Astrocyte (in vitro differentiated cells and primary cell): ENCODE measurements around the gene POLDIP3. TPM values are rescaled to one million over a fixed set of nuclear protein-coding genes. Genes with fewer than 3 reads are reported as not detected.

ENCODE experiments used
- DNase-seq: peaks from one replicate; pipeline ENCODE4 v3.0.0-alpha.2; 2010; ENCODE audit warnings: low read depth
- FAIRE-seq: peaks from 2 replicates; lab custom pipeline; 2011; peaks lifted over from hg19 to GRCh38; lab: Jason Lieb, UNC
- H2AFZ ChIP-seq: 2 replicates; pipeline ENCODE4 v1.6.0; 2012; ENCODE audit warnings: low read depth, low read length, inconsistent platforms
- H3K27ac ChIP-seq: 2 replicates; pipeline ENCODE4 v1.5.1; 2011; ENCODE audit warnings: low read depth, low read length, inconsistent platforms
- H3K27me3 ChIP-seq: 2 replicates; pipeline ENCODE4 v1.6.0; 2011; ENCODE audit warnings: low read length, inconsistent platforms; ENCODE audit not compliant: insufficient read depth
- H3K36me3 ChIP-seq: 2 replicates; pipeline ENCODE4 v1.5.1; 2011; ENCODE audit warnings: low read length, inconsistent platforms; ENCODE audit not compliant: insufficient read depth
- H3K4me1 ChIP-seq: 2 replicates; pipeline ENCODE4 v1.5.1; 2011; ENCODE audit warnings: low read length, inconsistent platforms; ENCODE audit not compliant: insufficient read depth
- H3K4me2 ChIP-seq: 2 replicates; pipeline ENCODE4 v1.6.0; 2012; ENCODE audit warnings: low read length, inconsistent platforms
- H3K4me3 ChIP-seq: 2 replicates; pipeline ENCODE4 v1.5.1; 2011; ENCODE audit warnings: low read depth, mild to moderate bottlenecking, low read length, inconsistent platforms; ENCODE audit not compliant: insufficient read depth
- H3K79me2 ChIP-seq: 2 replicates; pipeline ENCODE4 v1.6.0; 2012; ENCODE audit warnings: mild to moderate bottlenecking, low read length, inconsistent platforms; ENCODE audit not compliant: insufficient read depth
- H3K9ac ChIP-seq: 2 replicates; pipeline ENCODE4 v1.6.0; 2012; ENCODE audit warnings: mild to moderate bottlenecking, low read length, inconsistent platforms
- H3K9me3 ChIP-seq: 2 replicates; pipeline ENCODE4 v1.5.1; 2012; ENCODE audit warnings: low read depth, mild to moderate bottlenecking, low read length, inconsistent platforms; ENCODE audit not compliant: insufficient read depth
- H4K20me1 ChIP-seq: 2 replicates; pipeline ENCODE4 v1.6.0; 2012; ENCODE audit warnings: low read length, inconsistent platforms; ENCODE audit not compliant: insufficient read depth
- H3K27ac Mint-ChIP-seq: one replicate; pipeline ENCODE4 v1.8.0; 2021; ENCODE audit warnings: mild to moderate bottlenecking, mixed read lengths; ENCODE audit not compliant: unreplicated experiment
- H3K27me3 Mint-ChIP-seq: one replicate; pipeline ENCODE4 v1.8.0; 2021; ENCODE audit warnings: low read depth, mixed read lengths; ENCODE audit not compliant: unreplicated experiment
- H3K36me3 Mint-ChIP-seq: one replicate; pipeline ENCODE4 v1.8.0; 2021; ENCODE audit warnings: low read depth, mixed read lengths; ENCODE audit not compliant: unreplicated experiment
- H3K4me1 Mint-ChIP-seq: one replicate; pipeline ENCODE4 v1.8.0; 2021; ENCODE audit warnings: low read depth, mixed read lengths; ENCODE audit not compliant: unreplicated experiment
- H3K4me3 Mint-ChIP-seq: one replicate; pipeline ENCODE4 v1.8.0; 2021; ENCODE audit warnings: mild to moderate bottlenecking, moderate library complexity, mixed read lengths; ENCODE audit not compliant: unreplicated experiment
- H3K9me3 Mint-ChIP-seq: one replicate; pipeline ENCODE4 v1.8.0; 2021; ENCODE audit warnings: mild to moderate bottlenecking, mixed read lengths; ENCODE audit not compliant: unreplicated experiment
- CTCF ChIP-seq: IDR thresholded peaks from 2 replicates; pipeline ENCODE4 v1.5.1; 2011; ENCODE audit warnings: low read depth, mild to moderate bottlenecking, inconsistent platforms, low read length, moderate library complexity; ENCODE audit not compliant: insufficient read depth
- EZH2 ChIP-seq: IDR thresholded peaks from 2 replicates; pipeline ENCODE4 v1.6.1; 2012; ENCODE audit warnings: mild to moderate bottlenecking, low read length, inconsistent platforms; ENCODE audit not compliant: insufficient read depth
- total RNA-seq: library from RNA; stranded (reverse); gene quantifications from 2 replicates; pipeline ENCODE4 v1.2.1, GENCODE V29; 2021

POLDIP3 gene
- total RNA-seq, 1 donor from 2014 or later, result 57.1 TPM

- H4K20me1 ChIP-seq, result peaks cover 75% of the 10 kb centered on the region
- FAIRE-seq, result no peak
- H3K27ac Mint-ChIP-seq, result no peak overlapping the region
Observed at GRCh38 chr22:42601879-42602465, 12.7 kb downstream of the POLDIP3 start.

GRCh38 chr22:42596863-42597530 is 17.7 kb downstream of the POLDIP3 start:
- peaks cover 60% of the 10 kb centered on the region for H4K20me1 ChIP-seq
- DNase-seq (no peak), FAIRE-seq (no peak)
- H3K4me1 ChIP-seq, result no peaks in the 10 kb centered on the region
- peaks cover 52% of the 10 kb centered on the region for H3K36me3 ChIP-seq
- no peaks in the 10 kb centered on the region for H3K9me3 Mint-ChIP-seq
- no peak overlapping the region for H3K4me2 ChIP-seq
- no peak overlapping the region for H3K9ac ChIP-seq
- H3K27ac Mint-ChIP-seq, result no peak overlapping the region
- no peak overlapping the region for H3K4me3 Mint-ChIP-seq
- H3K27me3 ChIP-seq, result no peaks in the 10 kb centered on the region
- no peak overlapping the region for H3K27ac ChIP-seq
- H2AFZ ChIP-seq, result no peak overlapping the region
- H3K4me1 Mint-ChIP-seq, result peaks cover 3% of the 10 kb centered on the region
- no peak overlapping the region for H3K4me3 ChIP-seq
- no peak for TF ChIP-seq CTCF
- no peak for TF ChIP-seq EZH2
- no peaks in the 10 kb centered on the region for H3K27me3 Mint-ChIP-seq
- peaks cover 46% of the 10 kb centered on the region for H3K79me2 ChIP-seq
- peaks cover 29% of the 10 kb centered on the region for H3K36me3 Mint-ChIP-seq
- H3K9me3 ChIP-seq, result no peaks in the 10 kb centered on the region

More at GRCh38 chr22:42601879-42602465, 12.7 kb downstream of the POLDIP3 start:
- Histone ChIP-seq H3K9ac (no peak overlapping the region), H3K9me3 (no peaks in the 10 kb centered on the region), H3K27ac (no peak overlapping the region), H3K4me3 (no peak overlapping the region), H2AFZ (no peak overlapping the region), H3K4me2 (no peak overlapping the region), H3K27me3 (no peaks in the 10 kb centered on the region), H3K4me1 (peaks cover 9% of the 10 kb centered on the region), H3K79me2 (peaks cover 83% of the 10 kb centered on the region), H3K36me3 (peaks cover 38% of the 10 kb centered on the region)
- Mint-ChIP-seq H3K27me3 (no peaks in the 10 kb centered on the region), H3K4me3 (no peak overlapping the region), H3K36me3 (peaks cover 26% of the 10 kb centered on the region), H3K4me1 (peaks cover 6% of the 10 kb centered on the region), H3K9me3 (no peaks in the 10 kb centered on the region)
- TF ChIP-seq CTCF (no peak), EZH2 (no peak)
- DNase-seq, result no peak

GRCh38 chr22:42596336-42596735 is 18.3 kb downstream of the POLDIP3 start:
- H3K27ac ChIP-seq, result no peak overlapping the region
- no peaks in the 10 kb centered on the region for H3K4me1 ChIP-seq
- no peak for TF ChIP-seq EZH2
- no peak for TF ChIP-seq CTCF
- no peaks in the 10 kb centered on the region for H3K27me3 Mint-ChIP-seq
- no peaks in the 10 kb centered on the region for H3K9me3 Mint-ChIP-seq
- H3K79me2 ChIP-seq, result peaks cover 42% of the 10 kb centered on the region
- no peaks in the 10 kb centered on the region for H3K27me3 ChIP-seq
- peaks cover 54% of the 10 kb centered on the region for H3K36me3 ChIP-seq
- no peaks in the 10 kb centered on the region for H3K9me3 ChIP-seq
- H2AFZ ChIP-seq, result no peak overlapping the region
- FAIRE-seq, result no peak
- H3K27ac Mint-ChIP-seq, result no peak overlapping the region
- peaks cover 3% of the 10 kb centered on the region for H3K4me1 Mint-ChIP-seq
- H3K36me3 Mint-ChIP-seq, result peaks cover 25% of the 10 kb centered on the region
- no peak overlapping the region for H3K4me3 Mint-ChIP-seq
- H3K4me3 ChIP-seq, result no peak overlapping the region
- no peak overlapping the region for H3K4me2 ChIP-seq
- H3K9ac ChIP-seq, result no peak overlapping the region
- no peak for DNase-seq
- peaks cover 57% of the 10 kb centered on the region for H4K20me1 ChIP-seq
